Erythroblast (primary cell): ENCODE results near the gene ANKZF1.

Experiments
- DNase-seq, 2 experiments: peaks; one replicate each; lab custom pipeline; 2025; lab: John Stamatoyannopoulos, UW
- GATA1 ChIP-seq: IDR thresholded peaks from 2 replicates; pipeline ENCODE4 v1.6.1; 2011; ENCODE audit warnings: low read depth, mild to moderate bottlenecking, control low read depth, low read length, moderate library complexity
- POLR2A ChIP-seq: IDR thresholded peaks from 2 replicates; pipeline ENCODE4 v1.6.1; 2011; ENCODE audit warnings: mild to moderate bottlenecking, low read length

Gene ANKZF1

GRCh38 chr2:219269362-219270054, 39.9 kb downstream of the ANKZF1 start:
- no peak for TF ChIP-seq POLR2A
- TF ChIP-seq GATA1, result no peak
- no peak for DNase-seq

- no peak for DNase-seq
- TF ChIP-seq POLR2A, result no peak
- no peak for TF ChIP-seq GATA1
Measured at GRCh38 chr2:219270055-219270372, 40.4 kb downstream of the ANKZF1 start.

- DNase-seq, result no peak
- TF ChIP-seq GATA1 (no peak), POLR2A (no peak)
Measured at GRCh38 chr2:219271021-219271420, 41.4 kb downstream of the ANKZF1 start.

GRCh38 chr2:219272356-219272755, 42.8 kb downstream of the ANKZF1 start:
- DNase-seq, result no peak
- TF ChIP-seq GATA1 (no peak), POLR2A (no peak)

GRCh38 chr2:219272995-219273394, 43.4 kb downstream of the ANKZF1 start:
- no peak for TF ChIP-seq GATA1
- TF ChIP-seq POLR2A, result no peak
- peak in 1 of 2 experiments; percentile 52 for DNase-seq

- DNase-seq, result no peak
- TF ChIP-seq POLR2A (no peak), GATA1 (no peak)
Measured at GRCh38 chr2:219273937-219274336, 44.3 kb downstream of the ANKZF1 start.

- DNase-seq, result no peak
Measured at GRCh38 chr2:219274361-219274921, 44.8 kb downstream of the ANKZF1 start.

GRCh38 chr2:219277703-219278654, 48.4 kb downstream of the ANKZF1 start:
- peak; percentile 76 to 90 for DNase-seq
- TF ChIP-seq GATA1 (no peak), POLR2A (no peak)

More at GRCh38 chr2:219274361-219274921, 44.8 kb downstream of the ANKZF1 start:
- TF ChIP-seq POLR2A, result no peak
- no peak for TF ChIP-seq GATA1

GRCh38 chr2:219278655-219279150, 49.1 kb downstream of the ANKZF1 start:
- no peak for TF ChIP-seq GATA1
- no peak for TF ChIP-seq POLR2A
- no peak for DNase-seq

GRCh38 chr2:219279151-219279915, 49.7 kb downstream of the ANKZF1 start, which contains the start of gene DNAJB2:
Gene DNAJB2 (plus strand): TSS chr2:219279366. CDS start chr2:219279834, 468 bp downstream.
- TF ChIP-seq GATA1, result peak; percentile 98
- peak; percentile 77 for TF ChIP-seq POLR2A
- peak; percentile 100 for DNase-seq

- no peak for TF ChIP-seq GATA1
- TF ChIP-seq POLR2A, result peak; percentile 50
- no peak for DNase-seq
Measured at GRCh38 chr2:219279916-219280516, 50.4 kb downstream of the ANKZF1 start.

GRCh38 chr2:219280651-219281050, 51.0 kb downstream of the ANKZF1 start:
- no peak for DNase-seq
- TF ChIP-seq GATA1 (no peak), POLR2A (no peak)
